HepG2 (cell line): ENCODE results near the gene RARRES1. TPM values are rescaled to one million over a fixed set of nuclear protein-coding genes. Genes with fewer than 3 reads are reported as not detected.

ENCODE experiments used
- ATAC-seq: fragments of 200-7000 bp; cut with Tn5 transposase; 3 replicates; pipeline ENCODE4 v1.9.1; 2020; ENCODE audit warnings: mild to moderate bottlenecking, moderate library complexity
- BruUV-seq: library from RNA; stranded (reverse); fragments of 400-500 nt; replicated peaks from 2 replicates; lab custom pipeline; 2021; lab: Mats Ljungman, UMichigan
- CTCF ChIA-PET: fragments of 300-600 bp; formaldehyde crosslinking; extraction: SDS; loops from one replicate; lab custom pipeline; 2021; ENCODE audit warnings: low total read pairs, inconsistent platforms, low intra/inter-chr PET ratio; lab: Yijun Ruan, JAX
- POLR2A ChIA-PET: fragments of 350-600 bp; sonication (Branson Sonifier 250); formaldehyde crosslinking; loops from one replicate; lab custom pipeline; 2020; ENCODE audit warnings: antibody characterized with exemption, inconsistent platforms; lab: Yijun Ruan, JAX
- DNase-seq: peaks from one replicate; pipeline ENCODE4 v3.0.0-alpha.2; 2015; ENCODE audit warnings: low spot score
- FAIRE-seq: peaks from 3 replicates; lab custom pipeline; 2011; peaks lifted over from hg19 to GRCh38; lab: Jason Lieb, UNC
- H2AFZ ChIP-seq: one replicate; pipeline ENCODE4 v1.6.1; 2011; ENCODE audit warnings: low read length, inconsistent platforms
- H3K27ac ChIP-seq: fragments of 300-600 bp; 3 replicates; pipeline ENCODE4 v1.8.0; 2011; ENCODE audit warnings: mixed run types, mild to moderate bottlenecking, mixed read lengths, low read length, inconsistent platforms; ENCODE audit not compliant: insufficient read depth; ENCODE audit errors: extremely low read length
- H3K27me3 ChIP-seq, 2 experiments: fragments of 200-600 bp in 1 of 2; 2 replicates in 1 of 2; 3 replicates in 1 of 2; pipeline versions ENCODE4 v1.6.0 to v1.8.0; 2011; ENCODE audit warnings: low read length in 2 of 2, mild to moderate bottlenecking in 2 of 2, moderate library complexity in 2 of 2, inconsistent platforms in 1 of 2; ENCODE audit not compliant: insufficient read depth in 2 of 2, control insufficient read depth in 1 of 2
- H3K36me3 ChIP-seq, 2 experiments: fragments of 200-600 bp in 1 of 2; replicated peaks in 1 of 2; 2 replicates in 1 of 2; 3 replicates in 1 of 2; pipeline versions ENCODE4 v1.5.1 to v1.8.0; 2011; ENCODE audit warnings: low read length in 2 of 2, inconsistent platforms in 1 of 2; ENCODE audit not compliant: insufficient read depth in 2 of 2, control insufficient read depth in 1 of 2
- H3K4me1 ChIP-seq: 2 replicates; pipeline ENCODE4 v1.5.1; 2012; ENCODE audit warnings: low read length, inconsistent platforms; ENCODE audit not compliant: insufficient read depth
- H3K4me2 ChIP-seq: 2 replicates; pipeline ENCODE4 v1.6.0; 2011; ENCODE audit warnings: low read depth, low read length, inconsistent platforms
- H3K4me3 ChIP-seq, 3 experiments: fragments of 200-600 bp in 1 of 3; sonication (generic), shearing (Covaris generic) in 1 of 3; replicated peaks in 1 of 3; 2 replicates each; pipeline ENCODE4 v1.5.1; 2011 to 2016; ENCODE audit warnings: low read length in 3 of 3, inconsistent platforms in 2 of 3, low read depth in 2 of 3, mild to moderate bottlenecking in 2 of 3, control low read depth in 1 of 3, mixed read lengths in 1 of 3; ENCODE audit not compliant: insufficient read depth in 1 of 3
- H3K79me2 ChIP-seq: one replicate; pipeline ENCODE4 v1.6.1; 2011; ENCODE audit warnings: low read length, inconsistent platforms; ENCODE audit not compliant: insufficient read depth
- H3K9ac ChIP-seq: 2 replicates; pipeline ENCODE4 v1.6.0; 2011; ENCODE audit warnings: mild to moderate bottlenecking, low read depth, low read length, inconsistent platforms; ENCODE audit not compliant: insufficient read depth
- H3K9me3 ChIP-seq: 2 replicates; pipeline ENCODE4 v1.5.1; 2012; ENCODE audit warnings: mild to moderate bottlenecking, low read length
- H4K20me1 ChIP-seq: 2 replicates; pipeline ENCODE4 v1.6.0; 2011; ENCODE audit warnings: inconsistent platforms, mild to moderate bottlenecking, low read length, moderate library complexity; ENCODE audit not compliant: insufficient read depth
- ATF1 ChIP-seq: IDR thresholded peaks from 2 replicates; pipeline ENCODE4 v1.6.1; 2016; ENCODE audit warnings: mild to moderate bottlenecking, control low read depth
- JARID2 ChIP-seq: sonication (generic); formaldehyde crosslinking; IDR thresholded peaks from 2 replicates; pipeline ENCODE4 v1.8.1; 2023; ENCODE audit warnings: missing genetic modification reagents, inconsistent platforms; ENCODE audit not compliant: insufficient replicate concordance
- KMT2A ChIP-seq: sonication (generic); formaldehyde crosslinking; IDR thresholded peaks from 2 replicates; pipeline ENCODE4 v1.4.0; 2020; ENCODE audit warnings: missing genetic modification reagents
- MYC ChIP-seq: sonication (generic); formaldehyde crosslinking; IDR thresholded peaks from 2 replicates; pipeline ENCODE4 v1.9.0; 2021; ENCODE audit warnings: missing genetic modification reagents, borderline replicate concordance
- PCBP1 ChIP-seq: fragments of 200-400 bp; formaldehyde crosslinking; IDR thresholded peaks from 2 replicates; pipeline ENCODE4 v1.6.1; 2017; ENCODE audit warnings: mild to moderate bottlenecking, low read depth, low read length, borderline replicate concordance
- RXRB ChIP-seq: IDR thresholded peaks from 2 replicates; pipeline ENCODE4 v1.6.1; 2016; ENCODE audit warnings: borderline replicate concordance, missing genetic modification reagents, missing compliant biosample characterization
- ZC3H4 ChIP-seq: sonication (generic); formaldehyde crosslinking; IDR thresholded peaks from 2 replicates; pipeline ENCODE4 v1.4.0; 2020; ENCODE audit warnings: missing genetic modification reagents, borderline replicate concordance
- ZFAT ChIP-seq: sonication (generic); formaldehyde crosslinking; conservative IDR thresholded peaks from 2 replicates; pipeline ENCODE4 v1.8.1; 2023; ENCODE audit warnings: missing genetic modification reagents, inconsistent platforms
- ZNF354B ChIP-seq: sonication (generic); formaldehyde crosslinking; IDR thresholded peaks from 2 replicates; pipeline ENCODE4 v1.8.0; 2022; ENCODE audit warnings: mild to moderate bottlenecking, missing genetic modification reagents
- ZNF543 ChIP-seq: sonication (generic); formaldehyde crosslinking; IDR thresholded peaks from 2 replicates; pipeline ENCODE4 v1.4.0; 2020; ENCODE audit warnings: mild to moderate bottlenecking, missing genetic modification reagents
- WGBS: methylation state at CpG from one replicate; pipeline ENCODE4 v1.1.6; 2017; ENCODE audit warnings: low lambda C conversion rate; 5-methylcytosine and 5-hydroxymethylcytosine counted together
- in situ Hi-C: cut with HindIII; loops from 2 replicates; pipeline ENCODE4 v1.10.0; 2017; ENCODE audit warnings: low pct_unique_long_range_greater_than_20kb; ENCODE audit not compliant: extremely low pct_ligation_motif_present
- intact Hi-C: fragments of 100-400 bp; cut with micrococcal nuclease; formaldehyde crosslinking; loops from one replicate; pipeline ENCODE4 v1.10.0; 2022; ENCODE audit not compliant: unreplicated experiment
- polyA plus RNA-seq, 8 experiments: library from polyadenylated mRNA; depleted of rRNA in 3 of 8; stranded (reverse) in 7 of 8; unstranded in 1 of 8; fragments of >200 nt; fragmentation: Illumina TruSeq in 4 of 8; extraction: Trizol in 4 of 8; gene quantifications; 2 replicates each; pipeline versions ENCODE4 v1.2.1 to v1.2.3, GENCODE V29; 2011 to 2016; ENCODE audit warnings: low read depth in 4 of 8, missing spikeins in 1 of 8, mixed read lengths in 1 of 8; ENCODE audit not compliant: insufficient read depth in 1 of 8
- total RNA-seq, 5 experiments: library from RNA; depleted of rRNA; stranded (reverse); fragments of >200 nt; fragmentation: Illumina TruSeq; extraction: Trizol; gene quantifications; 2 replicates each; pipeline ENCODE4 v1.2.3, GENCODE V29; 2016; ENCODE audit warnings: low read depth in 1 of 5
- TF ChIP-seq, protein P1 (sequence below): sonication (generic); formaldehyde crosslinking; IDR thresholded peaks from 2 replicates; pipeline ENCODE4 v1.5.0; 2020; ENCODE audit warnings: mild to moderate bottlenecking, missing genetic modification reagents
- TF ChIP-seq, protein P2 (sequence below): sonication (generic); formaldehyde crosslinking; IDR thresholded peaks from 2 replicates; pipeline ENCODE4 v1.5.0; 2020; ENCODE audit warnings: missing genetic modification reagents, mild to moderate bottlenecking, borderline replicate concordance
- TF ChIP-seq, protein P3 (sequence below): sonication (generic); formaldehyde crosslinking; IDR thresholded peaks from 2 replicates; pipeline ENCODE4 v1.5.1; 2020; ENCODE audit warnings: missing genetic modification reagents, mild to moderate bottlenecking, borderline replicate concordance

Gene RARRES1
- total and polyA plus RNA-seq, 2 of the 13 experiments (the other 11 are each of a cell fraction or from before 2014, with no cell fraction given) = not detected

- TF ChIP-seq ZNF354B (CRISPR knock-in tag) (no peak), KMT2A (CRISPR knock-in tag) (no peak)
Observed at GRCh38 chr3:158737976-158738615, 5.8 kb upstream of the RARRES1 start (continued).

DNA sequence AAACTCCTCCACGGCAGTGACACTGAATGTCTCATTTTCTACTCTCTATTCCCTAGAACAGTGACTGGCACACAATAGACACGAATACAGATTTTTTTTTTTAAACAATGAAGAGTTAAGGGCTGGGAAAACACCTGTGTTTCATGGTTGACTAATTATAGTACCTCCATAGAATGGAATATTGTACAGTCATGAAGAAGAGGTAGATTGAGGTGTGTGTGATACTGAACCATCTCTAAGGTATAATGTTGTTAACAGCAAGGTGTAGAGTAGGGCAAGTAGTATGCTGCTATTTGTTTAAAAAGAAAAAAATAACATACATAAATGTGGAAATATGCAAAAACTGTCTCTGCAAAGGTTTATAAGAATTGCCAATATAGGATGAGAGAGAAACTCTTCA lies 5.2 kb upstream of the RARRES1 start:
- H3K4me2 ChIP-seq = no peak overlapping the region
- H3K36me3 ChIP-seq = no peaks in the 10 kb centered on the region
- CTCF ChIA-PET = no interaction called here
- H3K27me3 ChIP-seq = no peaks in the 10 kb centered on the region
- no peak overlapping the region for H3K9ac ChIP-seq
- POLR2A ChIA-PET = no interaction called here
- H3K9me3 ChIP-seq = peaks cover 4% of the 10 kb centered on the region; the same call in 1 of the 2 replicates
- no peak overlapping the region for H3K27ac ChIP-seq
- no peak for FAIRE-seq
- TF ChIP-seq RXRB (CRISPR knock-in tag) = no peak
- TF ChIP-seq, protein P1, sequence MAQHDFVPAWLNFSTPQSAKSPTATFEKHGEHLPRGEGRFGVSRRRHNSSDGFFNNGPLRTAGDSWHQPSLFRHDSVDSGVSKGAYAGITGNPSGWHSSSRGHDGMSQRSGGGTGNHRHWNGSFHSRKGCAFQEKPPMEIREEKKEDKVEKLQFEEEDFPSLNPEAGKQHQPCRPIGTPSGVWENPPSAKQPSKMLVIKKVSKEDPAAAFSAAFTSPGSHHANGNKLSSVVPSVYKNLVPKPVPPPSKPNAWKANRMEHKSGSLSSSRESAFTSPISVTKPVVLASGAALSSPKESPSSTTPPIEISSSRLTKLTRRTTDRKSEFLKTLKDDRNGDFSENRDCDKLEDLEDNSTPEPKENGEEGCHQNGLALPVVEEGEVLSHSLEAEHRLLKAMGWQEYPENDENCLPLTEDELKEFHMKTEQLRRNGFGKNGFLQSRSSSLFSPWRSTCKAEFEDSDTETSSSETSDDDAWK (CRISPR knock-in tag) = no peak
- no peak for TF ChIP-seq MYC (CRISPR knock-in tag)
- no peak for TF ChIP-seq JARID2
- no peak for TF ChIP-seq PCBP1
- TF ChIP-seq, protein P2, sequence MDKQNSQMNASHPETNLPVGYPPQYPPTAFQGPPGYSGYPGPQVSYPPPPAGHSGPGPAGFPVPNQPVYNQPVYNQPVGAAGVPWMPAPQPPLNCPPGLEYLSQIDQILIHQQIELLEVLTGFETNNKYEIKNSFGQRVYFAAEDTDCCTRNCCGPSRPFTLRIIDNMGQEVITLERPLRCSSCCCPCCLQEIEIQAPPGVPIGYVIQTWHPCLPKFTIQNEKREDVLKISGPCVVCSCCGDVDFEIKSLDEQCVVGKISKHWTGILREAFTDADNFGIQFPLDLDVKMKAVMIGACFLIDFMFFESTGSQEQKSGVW (CRISPR knock-in tag) = no peak
- TF ChIP-seq ZC3H4 (CRISPR knock-in tag) = no peak
- no peak for TF ChIP-seq ATF1 (CRISPR knock-in tag)
- TF ChIP-seq ZFAT (CRISPR knock-in tag) = no peak
- TF ChIP-seq, protein P3, sequence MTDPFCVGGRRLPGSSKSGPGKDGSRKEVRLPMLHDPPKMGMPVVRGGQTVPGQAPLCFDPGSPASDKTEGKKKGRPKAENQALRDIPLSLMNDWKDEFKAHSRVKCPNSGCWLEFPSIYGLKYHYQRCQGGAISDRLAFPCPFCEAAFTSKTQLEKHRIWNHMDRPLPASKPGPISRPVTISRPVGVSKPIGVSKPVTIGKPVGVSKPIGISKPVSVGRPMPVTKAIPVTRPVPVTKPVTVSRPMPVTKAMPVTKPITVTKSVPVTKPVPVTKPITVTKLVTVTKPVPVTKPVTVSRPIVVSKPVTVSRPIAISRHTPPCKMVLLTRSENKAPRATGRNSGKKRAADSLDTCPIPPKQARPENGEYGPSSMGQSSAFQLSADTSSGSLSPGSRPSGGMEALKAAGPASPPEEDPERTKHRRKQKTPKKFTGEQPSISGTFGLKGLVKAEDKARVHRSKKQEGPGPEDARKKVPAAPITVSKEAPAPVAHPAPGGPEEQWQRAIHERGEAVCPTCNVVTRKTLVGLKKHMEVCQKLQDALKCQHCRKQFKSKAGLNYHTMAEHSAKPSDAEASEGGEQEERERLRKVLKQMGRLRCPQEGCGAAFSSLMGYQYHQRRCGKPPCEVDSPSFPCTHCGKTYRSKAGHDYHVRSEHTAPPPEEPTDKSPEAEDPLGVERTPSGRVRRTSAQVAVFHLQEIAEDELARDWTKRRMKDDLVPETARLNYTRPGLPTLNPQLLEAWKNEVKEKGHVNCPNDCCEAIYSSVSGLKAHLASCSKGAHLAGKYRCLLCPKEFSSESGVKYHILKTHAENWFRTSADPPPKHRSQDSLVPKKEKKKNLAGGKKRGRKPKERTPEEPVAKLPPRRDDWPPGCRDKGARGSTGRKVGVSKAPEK (CRISPR knock-in tag) = no peak
- TF ChIP-seq ZNF543 (CRISPR knock-in tag) = no peak
- no peak for DNase-seq
- H3K4me1 ChIP-seq = no peaks in the 10 kb centered on the region
- no peaks in the 10 kb centered on the region for H3K79me2 ChIP-seq
- intact Hi-C loops = no loop called here
- no TSS peak for BruUV-seq
- ATAC-seq = no peak
- no peaks in the 10 kb centered on the region for H4K20me1 ChIP-seq
- in situ Hi-C loops = no loop called here
- 66% methylated on average over 2 of the region's 2 CpGs for WGBS
- H2AFZ ChIP-seq = no peak overlapping the region
- H3K4me3 ChIP-seq = no peak overlapping the region
